Mucosa of stomach (tissue), 1 donor: Measurements from ENCODE around the gene NELFCD.
A peak's percentile ranks its signal among the peaks of the same experiment; 100 is the strongest.
"Not testable (repeated sequence)": the region's sequence is repeated elsewhere in the genome, so short reads cannot be mapped to it uniquely, and the experiment has no call there.

Source experiments
- H3K27me3 ChIP-seq: one replicate; pipeline ENCODE4 v1.7.0; 2013; ENCODE audit warnings: mild to moderate bottlenecking, low read length; ENCODE audit not compliant: control insufficient read depth, insufficient read depth
- H3K36me3 ChIP-seq: one replicate; pipeline ENCODE4 v1.7.0; 2013; ENCODE audit warnings: low read length; ENCODE audit not compliant: control insufficient read depth, insufficient read depth
- H3K4me1 ChIP-seq: one replicate; pipeline ENCODE4 v1.7.0; 2013; ENCODE audit warnings: mild to moderate bottlenecking, low read length; ENCODE audit not compliant: control insufficient read depth, insufficient read depth
- H3K4me3 ChIP-seq: one replicate; pipeline ENCODE4 v1.7.0; 2013; ENCODE audit warnings: low read length
- H3K9ac ChIP-seq: one replicate; pipeline ENCODE4 v1.7.0; 2013; ENCODE audit warnings: mild to moderate bottlenecking, low read length, moderate library complexity
- H3K9me3 ChIP-seq: one replicate; pipeline ENCODE4 v1.7.0; 2013; ENCODE audit warnings: mild to moderate bottlenecking, low read length, moderate library complexity; ENCODE audit not compliant: control insufficient read depth
- donor health status: Pancreatic carcinoma.

The NELFCD gene

GRCh38 chr20:58976061-58976730 lies 4.9 kb upstream of the NELFCD start:
- Histone ChIP-seq H3K9me3 (no peaks in the 10 kb centered on the region), H3K27me3 (no peaks in the 10 kb centered on the region), H3K9ac (no peak overlapping the region), H3K4me1 (no peaks in the 10 kb centered on the region), H3K4me3 (no peak overlapping the region), H3K36me3 (no peaks in the 10 kb centered on the region)

DNA sequence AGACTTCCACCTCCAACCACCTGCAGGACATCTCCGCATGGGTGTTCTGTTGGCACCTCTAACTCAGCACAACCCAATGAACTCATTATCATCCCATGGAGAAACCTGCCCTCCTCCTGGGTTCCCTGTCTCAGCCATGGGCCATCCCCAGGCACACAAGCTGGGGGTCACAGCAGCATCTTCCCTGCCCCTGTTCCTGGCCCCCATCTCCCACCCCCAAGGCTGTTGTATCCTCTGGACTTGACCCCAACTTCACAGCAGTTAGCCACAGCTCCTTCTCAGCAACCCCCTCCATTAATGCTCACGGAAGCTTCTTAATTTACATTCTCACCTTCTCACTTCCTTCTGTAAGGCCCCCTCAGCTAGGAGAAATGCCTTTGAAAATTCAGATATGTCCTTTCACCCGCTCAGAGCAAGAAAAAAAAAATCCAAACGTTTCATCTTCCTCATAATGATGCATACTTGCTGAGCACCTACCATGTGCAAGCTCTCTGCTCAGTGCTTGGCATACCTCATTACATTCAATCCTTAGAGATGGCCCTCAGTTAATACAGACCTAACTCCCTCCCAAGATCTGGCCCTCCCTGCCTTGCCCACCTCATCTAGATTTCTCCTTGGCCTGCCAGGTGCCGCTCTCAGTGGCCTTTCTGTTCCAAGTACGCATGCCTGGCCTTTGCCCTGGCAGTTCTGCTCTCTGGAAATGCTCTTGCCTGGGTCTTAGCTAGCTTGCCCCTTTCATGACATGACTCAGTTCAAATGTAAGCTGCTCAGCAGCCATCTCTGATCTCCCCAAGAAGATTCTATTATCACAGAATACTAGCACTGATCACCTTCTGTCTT lies 2.5 kb upstream of the NELFCD start:
- Histone ChIP-seq H3K4me3 (no peak overlapping the region), H3K36me3 (no peaks in the 10 kb centered on the region), H3K9me3 (no peaks in the 10 kb centered on the region), H3K9ac (no peak overlapping the region), H3K4me1 (peaks cover 8% of the 10 kb centered on the region), H3K27me3 (no peaks in the 10 kb centered on the region)

DNA sequence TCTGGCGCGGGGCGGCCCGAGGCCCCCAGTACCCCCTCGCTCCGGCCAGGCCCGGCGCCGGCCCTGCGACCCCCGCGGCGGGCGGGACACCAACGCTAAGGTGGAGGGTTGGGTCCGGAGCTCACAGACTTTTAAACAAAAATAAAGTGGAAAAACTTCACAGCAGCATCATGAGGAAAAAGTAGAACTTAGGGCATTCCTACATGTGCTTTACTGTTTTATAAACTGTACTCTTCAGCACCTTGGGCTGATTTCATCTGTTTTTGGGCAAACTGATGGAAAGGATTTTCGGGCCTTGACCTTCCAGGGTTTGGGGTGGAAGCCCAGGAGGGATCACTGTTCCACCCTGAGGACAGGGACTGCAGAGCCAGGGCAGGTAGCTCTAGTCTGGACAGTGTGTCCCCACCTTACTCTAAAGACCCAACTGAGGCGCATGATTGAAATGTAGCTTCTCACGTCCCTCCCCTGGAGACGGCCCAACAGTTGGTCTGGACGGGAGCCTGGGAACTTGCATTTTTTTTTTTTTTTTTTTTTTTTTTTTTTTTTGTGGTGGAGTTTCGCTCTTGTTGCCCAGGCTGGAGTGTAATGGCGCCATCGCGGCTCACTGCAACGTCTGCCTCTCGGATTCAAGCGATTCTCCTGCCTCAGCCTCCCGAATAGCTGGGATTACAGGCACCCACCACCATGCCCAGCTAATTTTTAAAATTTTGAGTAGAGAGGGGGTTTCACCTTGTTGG lies 740 bp downstream of the NELFCD start:
- Histone ChIP-seq H3K9me3 (no peaks in the 10 kb centered on the region), H3K9ac (peak overlapping the region; percentile 79), H3K4me1 (peaks cover 8% of the 10 kb centered on the region), H3K36me3 (peaks cover 4% of the 10 kb centered on the region), H3K4me3 (peak overlapping the region; percentile 89), H3K27me3 (no peaks in the 10 kb centered on the region)

GRCh38 chr20:58982406-58983114 lies 1.5 kb downstream of the NELFCD start:
- Histone ChIP-seq H3K27me3 (no peaks in the 10 kb centered on the region), H3K9me3 (no peaks in the 10 kb centered on the region), H3K4me1 (peaks cover 8% of the 10 kb centered on the region), H3K36me3 (peaks cover 8% of the 10 kb centered on the region), H3K9ac (no peak overlapping the region), H3K4me3 (no peak overlapping the region)

GRCh38 chr20:58983115-58983468 lies 2.0 kb downstream of the NELFCD start:
- peaks cover 13% of the 10 kb centered on the region for H3K36me3 ChIP-seq
- H3K4me3 ChIP-seq, H3K9ac ChIP-seq, H3K4me1 ChIP-seq, H3K9me3 ChIP-seq, H3K27me3 ChIP-seq: not testable (repeated sequence)

DNA sequence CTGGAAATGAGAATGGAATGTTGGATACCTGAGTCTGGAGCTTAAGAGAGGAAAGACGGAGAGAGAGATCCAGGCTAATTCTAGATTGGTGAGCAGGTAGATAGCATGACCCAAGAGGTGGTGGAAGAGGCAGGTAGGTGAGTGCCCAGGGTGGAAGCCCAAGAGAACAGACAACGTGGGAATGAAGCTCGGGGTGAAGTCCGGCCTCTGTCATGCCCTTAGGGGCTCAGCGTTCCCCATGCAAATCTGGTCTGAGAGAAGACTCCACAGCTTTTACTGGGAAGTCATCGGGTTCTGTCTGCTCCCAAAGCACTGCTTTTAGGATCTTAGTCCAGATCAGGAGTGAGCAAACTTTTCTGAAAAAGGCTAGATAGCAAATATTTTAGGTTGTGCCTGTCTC lies 3.6 kb downstream of the NELFCD start:
- Histone ChIP-seq H3K27me3 (no peaks in the 10 kb centered on the region), H3K9me3 (no peaks in the 10 kb centered on the region), H3K36me3 (peaks cover 20% of the 10 kb centered on the region), H3K4me3 (no peak overlapping the region), H3K4me1 (peaks cover 8% of the 10 kb centered on the region), H3K9ac (no peak overlapping the region)

DNA sequence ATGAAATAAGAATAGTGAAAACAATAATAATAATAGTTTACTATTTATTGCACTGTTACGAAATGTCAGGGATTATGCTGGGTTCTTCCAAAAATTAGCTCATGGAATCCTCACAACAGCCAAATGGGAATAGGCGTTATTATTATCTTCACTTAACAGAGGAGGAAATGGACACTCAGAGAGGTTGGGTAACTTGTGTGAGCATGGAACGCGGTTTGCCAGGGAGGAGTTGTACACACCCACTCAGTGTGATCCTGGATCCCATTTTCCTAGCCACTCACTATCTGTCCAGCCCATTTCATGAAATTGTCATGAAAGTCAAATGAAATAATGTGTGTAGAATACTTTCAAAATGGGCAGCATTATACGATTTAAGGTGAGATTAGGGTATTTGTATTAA lies 4.6 kb downstream of the NELFCD start:
- Histone ChIP-seq H3K4me3 (no peak overlapping the region), H3K36me3 (peaks cover 24% of the 10 kb centered on the region), H3K9ac (no peak overlapping the region), H3K27me3 (no peaks in the 10 kb centered on the region), H3K4me1 (peaks cover 8% of the 10 kb centered on the region), H3K9me3 (no peaks in the 10 kb centered on the region)

- Histone ChIP-seq H3K27me3 (no peaks in the 10 kb centered on the region), H3K9me3 (no peaks in the 10 kb centered on the region), H3K4me1 (peaks cover 8% of the 10 kb centered on the region), H3K36me3 (peaks cover 24% of the 10 kb centered on the region), H3K4me3 (no peak overlapping the region), H3K9ac (no peak overlapping the region)
These were observed 5.4 kb downstream of the NELFCD start for GRCh38 chr20:58986286-58986967.

DNA sequence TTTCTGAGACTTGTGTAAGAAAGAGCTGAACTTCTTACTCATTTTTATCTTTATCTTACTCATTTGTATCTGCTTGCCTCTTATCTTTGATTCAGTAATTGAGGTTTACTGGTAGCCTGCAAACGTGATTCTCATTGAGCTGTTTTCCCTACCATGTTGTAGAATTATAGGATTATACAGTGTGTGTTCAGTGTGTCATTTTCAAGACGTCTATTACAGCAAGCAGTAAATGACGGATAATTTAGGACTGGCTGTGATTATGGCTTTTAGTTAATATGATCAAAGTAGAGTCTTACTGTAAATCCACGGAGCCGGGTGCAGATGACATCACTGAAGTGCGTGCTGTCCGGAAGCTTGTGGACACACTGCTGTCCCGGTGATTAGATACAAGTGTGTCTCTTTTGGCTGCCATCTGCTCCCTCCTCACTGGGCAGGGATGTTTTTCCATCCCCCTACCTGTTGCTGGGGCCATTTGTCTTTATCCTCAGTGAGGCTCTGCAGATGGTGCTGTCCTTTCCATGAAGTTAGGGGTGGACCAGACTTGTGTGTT lies 6.0 kb downstream of the NELFCD start:
- Histone ChIP-seq H3K9me3 (no peaks in the 10 kb centered on the region), H3K4me1 (peaks cover 8% of the 10 kb centered on the region), H3K27me3 (no peaks in the 10 kb centered on the region), H3K4me3 (no peak overlapping the region), H3K9ac (no peak overlapping the region), H3K36me3 (peaks cover 24% of the 10 kb centered on the region)

DNA sequence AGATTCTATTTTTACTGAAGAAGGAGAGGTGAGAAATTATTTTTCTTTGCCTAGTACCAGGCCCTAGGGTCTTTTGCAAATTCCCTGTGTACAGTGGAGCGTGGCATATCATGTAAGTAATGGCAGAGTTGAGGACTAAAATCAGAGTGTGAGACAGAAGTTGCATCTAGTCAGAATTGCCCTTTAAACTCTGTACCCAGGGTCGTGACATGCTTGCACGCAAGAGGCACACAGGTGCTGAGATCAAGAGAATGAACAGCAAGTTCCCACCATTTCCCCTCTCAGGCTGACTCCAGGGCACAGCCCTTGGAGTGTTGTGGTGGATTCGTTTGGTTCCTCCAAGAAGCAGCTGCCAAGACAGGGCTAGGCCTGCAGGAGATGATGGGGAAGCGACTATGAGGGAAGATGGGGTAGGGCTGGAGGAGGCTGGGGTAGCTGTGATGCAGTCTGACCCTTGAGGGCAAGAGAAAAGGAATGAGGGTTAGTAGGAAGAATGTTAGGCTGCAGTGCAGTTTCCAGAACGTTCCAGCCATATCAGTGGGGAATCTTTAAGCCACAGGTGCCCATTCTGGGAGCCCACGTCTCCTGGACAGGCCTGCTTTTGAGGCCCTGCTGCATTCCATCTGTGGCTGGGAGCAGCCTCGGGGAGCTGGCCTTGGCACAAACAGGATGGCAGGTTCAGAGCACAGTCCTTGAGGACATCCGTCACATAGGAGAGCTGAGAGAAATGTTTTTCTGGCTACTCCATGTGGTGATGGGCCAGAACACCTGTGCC lies 6.9 kb downstream of the NELFCD start:
- Histone ChIP-seq H3K9ac (no peak overlapping the region), H3K27me3 (no peaks in the 10 kb centered on the region), H3K9me3 (no peaks in the 10 kb centered on the region), H3K4me1 (no peaks in the 10 kb centered on the region), H3K36me3 (peaks cover 26% of the 10 kb centered on the region), H3K4me3 (no peak overlapping the region)

GRCh38 chr20:58988565-58988882 lies 7.5 kb downstream of the NELFCD start:
- no peak overlapping the region for H3K4me3 ChIP-seq
- H3K9ac ChIP-seq: no peak overlapping the region
- H3K9me3 ChIP-seq: no peaks in the 10 kb centered on the region
- H3K27me3 ChIP-seq: no peaks in the 10 kb centered on the region
- peaks cover 31% of the 10 kb centered on the region for H3K36me3 ChIP-seq
- no peaks in the 10 kb centered on the region for H3K4me1 ChIP-seq
